DOHH2 (cell line): Measurements from ENCODE around the gene CBFA2T3.

Experiments used
- H3F3A ChIP-seq: fragments of 200-600 bp; sonication (generic), shearing (Covaris generic); 2 replicates; pipeline ENCODE4 v1.6.0; 2016; ENCODE audit warnings: antibody characterized with exemption, mild to moderate bottlenecking; ENCODE audit not compliant: control insufficient read depth, insufficient read depth
- H3K27ac ChIP-seq: fragments of 200-600 bp; sonication (generic); 2 replicates; pipeline ENCODE4 v1.5.1; 2014; ENCODE audit warnings: low read depth, mild to moderate bottlenecking, low read length, moderate library complexity
- H3K27me3 ChIP-seq: fragments of 200-600 bp; sonication (generic); 2 replicates; pipeline ENCODE4 v1.6.1; 2014; ENCODE audit warnings: mild to moderate bottlenecking, low read length, mixed read lengths; ENCODE audit not compliant: control insufficient read depth
- H3K36me3 ChIP-seq: fragments of 200-600 bp; sonication (generic); 2 replicates; pipeline ENCODE4 v1.6.1; 2014; ENCODE audit warnings: mild to moderate bottlenecking, low read length, moderate library complexity, mixed read lengths; ENCODE audit not compliant: control insufficient read depth
- H3K4me1 ChIP-seq: fragments of 200-600 bp; sonication (generic); 2 replicates; pipeline ENCODE4 v1.6.1; 2014; ENCODE audit warnings: mild to moderate bottlenecking, low read length, mixed read lengths; ENCODE audit not compliant: control insufficient read depth
- H3K4me2 ChIP-seq: fragments of 200-600 bp; sonication (generic); 2 replicates; pipeline ENCODE4 v1.6.0; 2014; ENCODE audit warnings: mild to moderate bottlenecking, low read length, moderate library complexity
- H3K4me3 ChIP-seq: fragments of 200-600 bp; sonication (generic); 2 replicates; pipeline ENCODE4 v1.5.1; 2014; ENCODE audit warnings: mild to moderate bottlenecking, low read length, mixed read lengths
- H3K79me2 ChIP-seq: fragments of 200-600 bp; sonication (generic); 2 replicates; pipeline ENCODE4 v1.6.1; 2014; ENCODE audit warnings: mild to moderate bottlenecking, low read length, mixed read lengths; ENCODE audit not compliant: control insufficient read depth
- H3K9me2 ChIP-seq: fragments of 200-600 bp; sonication (generic); replicated peaks from 2 replicates; pipeline ENCODE4 v1.6.1; 2014; ENCODE audit warnings: mild to moderate bottlenecking, low read length, mixed read lengths; ENCODE audit not compliant: control insufficient read depth
- H3K9me3 ChIP-seq: fragments of 200-600 bp; sonication (generic); 2 replicates; pipeline ENCODE4 v1.6.1; 2014; ENCODE audit warnings: antibody characterized with exemption, low read length, mixed read lengths; ENCODE audit not compliant: control insufficient read depth, insufficient read depth
- H4K20me1 ChIP-seq: fragments of 200-600 bp; sonication (generic); 2 replicates; pipeline ENCODE4 v1.6.0; 2014; ENCODE audit warnings: low read depth, mild to moderate bottlenecking, antibody characterized with exemption, low read length, moderate library complexity; ENCODE audit not compliant: control insufficient read depth, insufficient read depth
- CTCF ChIP-seq: fragments of 200-600 bp; sonication (generic); IDR thresholded peaks from one replicate; pipeline ENCODE4 v1.5.1; 2014; ENCODE audit warnings: antibody characterized with exemption, mild to moderate bottlenecking, low read depth, low read length; ENCODE audit not compliant: poor library complexity, severe bottlenecking
- EZH2phosphoT487 ChIP-seq: fragments of 200-600 bp; sonication (generic); IDR thresholded peaks from 2 replicates; pipeline ENCODE4 v1.6.1; 2017; ENCODE audit warnings: borderline replicate concordance, mild to moderate bottlenecking, antibody characterized with exemption, low read length, moderate library complexity, mixed read lengths

CBFA2T3 gene

GRCh38 chr16:88897696-88898425 lies 79.1 kb downstream of the CBFA2T3 start:
- H3K4me3 ChIP-seq = no peak overlapping the region
- peaks cover 3% of the 10 kb centered on the region; the same call in 1 of the 2 replicates for H3K9me3 ChIP-seq
- peaks cover 58% of the 10 kb centered on the region for H3K36me3 ChIP-seq
- TF ChIP-seq EZH2phosphoT487 (no peak), CTCF (no peak)
- H3K4me1 ChIP-seq = no peaks in the 10 kb centered on the region
- H3K27me3 ChIP-seq = no peaks in the 10 kb centered on the region
- no peak overlapping the region for H3K4me2 ChIP-seq
- H4K20me1 ChIP-seq = no peaks in the 10 kb centered on the region
- H3F3A ChIP-seq = no peaks in the 10 kb centered on the region
- no peaks in the 10 kb centered on the region for H3K9me2 ChIP-seq
- no peak overlapping the region for H3K27ac ChIP-seq
- H3K79me2 ChIP-seq = peaks cover 4% of the 10 kb centered on the region; the same call in 1 of the 2 replicates

- Histone ChIP-seq H3F3A (no peaks in the 10 kb centered on the region), H3K36me3 (peaks cover 67% of the 10 kb centered on the region), H3K4me2 (no peak overlapping the region), H3K9me2 (no peaks in the 10 kb centered on the region), H3K9me3 (peaks cover 3% of the 10 kb centered on the region; the same call in 1 of the 2 replicates), H3K4me1 (no peaks in the 10 kb centered on the region), H3K27me3 (no peaks in the 10 kb centered on the region), H3K4me3 (no peak overlapping the region), H4K20me1 (no peaks in the 10 kb centered on the region), H3K27ac (no peak overlapping the region), H3K79me2 (no peaks in the 10 kb centered on the region)
- TF ChIP-seq CTCF (no peak), EZH2phosphoT487 (no peak)
These were observed 80.6 kb downstream of the CBFA2T3 start for GRCh38 chr16:88896238-88897070.

- H4K20me1 ChIP-seq = no peaks in the 10 kb centered on the region
These were observed 81.7 kb downstream of the CBFA2T3 start for GRCh38 chr16:88895335-88895734.

More at GRCh38 chr16:88895335-88895734, 81.7 kb downstream of the CBFA2T3 start:
- no peaks in the 10 kb centered on the region for H3F3A ChIP-seq
- no peaks in the 10 kb centered on the region for H3K4me1 ChIP-seq
- no peak for TF ChIP-seq EZH2phosphoT487
- TF ChIP-seq CTCF = no peak
- no peaks in the 10 kb centered on the region for H3K27me3 ChIP-seq
- H3K9me2 ChIP-seq = no peaks in the 10 kb centered on the region
- no peak overlapping the region for H3K4me3 ChIP-seq
- H3K27ac ChIP-seq = no peak overlapping the region
- no peaks in the 10 kb centered on the region for H3K79me2 ChIP-seq
- peaks cover 67% of the 10 kb centered on the region for H3K36me3 ChIP-seq
- H3K4me2 ChIP-seq = no peak overlapping the region
- H3K9me3 ChIP-seq = peaks cover 3% of the 10 kb centered on the region; the same call in 1 of the 2 replicates
